ENCODE measurements around the gene RESF1.
"Not testable (repeated sequence)": the region's sequence is repeated elsewhere in the genome, so short reads cannot be mapped to it uniquely, and the experiment has no call there.

Gene RESF1, protein sequence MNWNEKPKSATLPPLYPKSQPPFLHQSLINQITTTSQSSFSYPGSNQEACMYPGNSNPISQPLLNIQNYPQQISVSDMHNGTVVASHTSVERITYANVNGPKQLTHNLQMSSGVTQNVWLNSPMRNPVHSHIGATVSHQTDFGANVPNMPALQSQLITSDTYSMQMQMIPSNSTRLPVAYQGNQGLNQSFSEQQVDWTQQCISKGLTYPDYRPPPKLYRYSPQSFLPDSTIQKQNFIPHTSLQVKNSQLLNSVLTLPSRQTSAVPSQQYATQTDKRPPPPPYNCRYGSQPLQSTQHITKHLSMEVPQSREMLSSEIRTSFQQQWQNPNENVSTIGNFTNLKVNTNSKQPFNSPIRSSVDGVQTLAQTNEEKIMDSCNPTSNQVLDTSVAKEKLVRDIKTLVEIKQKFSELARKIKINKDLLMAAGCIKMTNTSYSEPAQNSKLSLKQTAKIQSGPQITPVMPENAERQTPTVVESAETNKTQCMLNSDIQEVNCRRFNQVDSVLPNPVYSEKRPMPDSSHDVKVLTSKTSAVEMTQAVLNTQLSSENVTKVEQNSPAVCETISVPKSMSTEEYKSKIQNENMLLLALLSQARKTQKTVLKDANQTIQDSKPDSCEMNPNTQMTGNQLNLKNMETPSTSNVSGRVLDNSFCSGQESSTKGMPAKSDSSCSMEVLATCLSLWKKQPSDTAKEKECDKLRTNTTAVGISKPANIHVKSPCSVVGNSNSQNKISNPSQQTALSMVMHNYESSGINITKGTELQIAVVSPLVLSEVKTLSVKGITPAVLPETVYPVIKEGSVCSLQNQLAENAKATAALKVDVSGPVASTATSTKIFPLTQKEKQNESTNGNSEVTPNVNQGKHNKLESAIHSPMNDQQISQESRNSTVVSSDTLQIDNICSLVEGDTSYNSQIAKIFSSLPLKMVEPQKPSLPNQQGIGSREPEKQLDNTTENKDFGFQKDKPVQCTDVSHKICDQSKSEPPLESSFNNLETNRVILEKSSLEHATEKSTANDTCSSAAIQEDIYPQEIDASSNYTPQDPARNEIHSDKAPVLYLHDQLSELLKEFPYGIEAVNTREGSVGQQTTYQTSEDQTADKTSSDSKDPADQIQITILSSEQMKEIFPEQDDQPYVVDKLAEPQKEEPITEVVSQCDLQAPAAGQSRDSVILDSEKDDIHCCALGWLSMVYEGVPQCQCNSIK (N-terminal part only)
- total RNA-seq = 271 to 635 reads per million in 2 donors

DNA sequence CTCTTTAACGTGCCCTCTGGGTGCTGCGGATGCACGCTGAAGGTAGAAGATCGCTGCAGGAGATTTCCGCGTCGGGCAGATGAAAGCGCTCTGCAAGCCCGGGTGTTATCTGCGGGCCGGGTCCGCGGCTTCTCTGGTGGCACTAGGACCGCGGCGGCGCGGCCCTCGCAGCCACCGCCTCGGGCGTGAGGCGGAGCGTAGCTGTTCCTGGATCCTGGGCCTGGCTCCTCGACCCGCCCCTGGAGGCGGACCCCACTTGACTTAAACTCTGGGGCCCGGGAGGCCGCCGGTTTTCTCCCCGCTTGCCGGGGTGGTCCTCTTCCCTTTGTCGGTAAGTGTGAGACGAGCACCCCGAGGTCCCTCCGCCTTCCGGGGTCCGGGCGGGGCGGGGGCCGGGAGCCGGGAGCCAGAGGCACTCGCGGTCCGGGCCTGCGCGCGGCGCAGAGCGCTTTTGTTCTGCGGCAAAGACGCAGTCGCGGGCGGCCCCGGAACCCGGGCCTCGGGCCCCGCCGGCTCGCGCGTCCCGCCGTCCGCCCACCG lies at the start of gene RESF1:
Gene RESF1, plus strand, starts transcription at position 255 of the 540 bp plus-strand sequence. CDS start 21,541 bp downstream, outside the sequence.
- DNase-seq = peak; percentile 57 to 98 (median 76)

DNA sequence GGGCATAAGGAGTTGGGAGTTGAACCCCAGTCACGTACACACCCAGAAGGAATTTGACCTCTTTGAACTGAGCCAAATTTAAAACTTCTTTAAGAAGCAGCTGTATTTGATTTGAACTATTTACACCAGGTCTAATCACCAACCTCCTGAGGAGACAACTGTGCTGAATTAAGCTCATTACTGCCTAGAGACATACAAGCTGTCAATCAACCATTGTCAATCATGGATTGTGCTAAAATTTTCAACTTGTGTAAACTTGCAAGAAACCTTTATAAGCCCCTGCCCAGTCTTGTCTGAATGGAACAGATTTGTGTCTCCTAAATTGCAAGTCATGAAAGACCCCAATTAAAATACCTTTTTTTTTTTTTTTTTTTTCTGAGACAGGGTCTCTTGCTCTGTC lies 44.3 kb upstream of the RESF1 start:
- no peak for DNase-seq

DNA sequence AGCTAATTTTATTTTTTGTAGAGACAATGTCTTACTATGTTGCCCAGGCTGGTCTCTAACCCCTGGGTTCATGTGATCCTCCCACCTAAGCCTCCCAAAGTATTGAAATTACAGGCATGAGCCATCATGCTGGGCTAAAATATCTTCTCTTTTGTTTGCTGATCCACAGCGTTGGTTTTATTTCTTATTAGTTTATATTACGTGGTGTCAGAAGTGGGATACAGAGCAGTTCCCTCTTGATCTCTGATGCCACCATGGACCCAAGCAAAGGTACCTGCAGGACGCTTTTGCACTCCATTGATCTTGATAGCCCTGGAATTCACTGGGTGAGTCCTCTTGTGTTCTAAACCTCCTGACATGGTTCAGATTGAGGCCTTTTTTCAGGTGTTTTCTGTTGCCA lies 43.8 kb upstream of the RESF1 start:
- no peak for DNase-seq

DNA sequence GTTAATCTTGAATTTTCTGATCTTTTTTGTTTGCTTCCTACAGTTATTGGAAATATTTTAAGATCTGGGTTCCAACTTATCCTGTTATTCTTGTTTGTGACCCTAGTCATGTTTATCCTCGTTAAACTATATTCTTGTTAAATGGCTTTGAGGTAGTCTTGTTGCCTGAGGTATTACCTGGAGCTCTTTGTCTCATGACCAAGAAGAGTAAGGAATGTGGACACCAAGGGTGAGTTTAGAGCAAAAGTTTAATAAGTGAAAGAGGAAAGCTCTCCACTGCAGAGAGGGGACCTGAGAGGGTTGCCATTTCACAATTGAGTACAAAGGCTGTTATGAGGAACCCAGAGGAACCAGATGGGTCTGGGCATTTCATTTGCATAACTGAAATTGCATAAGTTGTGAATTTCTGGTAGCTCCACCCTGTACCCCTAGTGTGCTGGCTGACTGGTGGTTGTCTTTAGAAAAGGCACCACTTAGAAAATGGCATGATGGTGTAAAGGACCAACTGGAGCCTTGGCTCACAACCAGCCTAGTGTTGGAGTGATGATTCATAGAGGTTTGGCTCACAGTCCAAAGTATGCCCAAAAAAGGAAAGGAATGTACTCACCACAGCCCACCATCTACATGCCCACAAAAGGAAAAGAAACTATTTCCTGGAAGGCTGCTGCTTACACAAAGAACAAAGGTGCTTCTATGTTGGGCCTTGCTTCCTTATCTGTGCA lies 36.7 kb upstream of the RESF1 start:
- no peak for DNase-seq

DNA sequence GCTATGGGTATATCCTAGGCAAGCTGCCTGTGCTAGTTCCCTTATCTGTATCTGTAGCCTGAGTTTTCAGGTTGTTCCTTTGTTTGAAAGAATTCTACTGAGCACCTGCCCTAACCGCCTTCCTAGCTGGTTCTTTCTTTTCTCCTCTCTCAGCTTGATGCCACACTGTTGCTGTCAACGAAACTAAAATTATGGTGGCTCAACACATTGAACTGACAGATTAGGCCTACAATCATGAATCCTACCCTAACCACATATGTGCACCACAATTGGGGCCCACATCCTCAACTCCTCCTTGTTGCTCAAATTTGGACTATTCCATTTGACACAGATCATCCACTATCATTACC lies 36.2 kb upstream of the RESF1 start:
- DNase-seq = peak in 1 of 5 experiments; percentile 46

DNA sequence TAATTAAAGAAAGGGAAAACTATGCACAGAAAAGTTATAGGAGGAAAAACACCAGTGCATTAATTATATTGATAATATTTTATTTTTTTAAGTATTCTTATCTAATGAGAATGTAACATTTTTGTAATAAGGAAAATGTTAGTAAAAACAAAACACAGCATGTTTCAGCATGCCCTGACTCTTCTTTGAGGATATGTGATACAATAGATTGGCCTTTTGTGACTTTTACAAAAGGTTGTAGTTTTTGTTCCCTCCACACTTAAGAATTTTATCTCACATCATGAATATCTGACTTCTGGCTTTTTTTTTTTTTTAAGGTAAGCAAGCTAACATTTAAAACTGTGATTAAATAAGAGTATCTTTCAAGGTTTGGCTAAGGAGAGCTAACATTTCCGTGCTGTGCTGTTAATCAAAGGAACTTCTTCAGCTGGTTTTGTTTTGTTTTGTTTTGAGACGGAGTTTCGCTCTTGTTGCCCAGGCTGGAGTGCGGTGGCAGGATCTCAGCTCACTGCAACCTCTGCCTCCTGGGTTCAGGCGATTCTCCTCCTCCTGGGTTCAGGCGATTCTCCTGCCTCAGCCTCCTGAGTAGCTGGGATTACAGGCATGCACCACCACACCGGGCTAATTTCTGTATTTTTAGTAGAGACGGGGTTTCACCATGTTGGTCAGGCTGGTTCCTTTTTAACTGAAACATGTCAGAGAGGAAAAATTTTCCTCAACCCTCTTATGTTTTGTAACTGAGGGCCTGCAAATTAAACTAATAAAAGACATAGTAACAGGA lies 30.8 kb upstream of the RESF1 start:
- DNase-seq = peak in 1 of 5 experiments; percentile 80

DNA sequence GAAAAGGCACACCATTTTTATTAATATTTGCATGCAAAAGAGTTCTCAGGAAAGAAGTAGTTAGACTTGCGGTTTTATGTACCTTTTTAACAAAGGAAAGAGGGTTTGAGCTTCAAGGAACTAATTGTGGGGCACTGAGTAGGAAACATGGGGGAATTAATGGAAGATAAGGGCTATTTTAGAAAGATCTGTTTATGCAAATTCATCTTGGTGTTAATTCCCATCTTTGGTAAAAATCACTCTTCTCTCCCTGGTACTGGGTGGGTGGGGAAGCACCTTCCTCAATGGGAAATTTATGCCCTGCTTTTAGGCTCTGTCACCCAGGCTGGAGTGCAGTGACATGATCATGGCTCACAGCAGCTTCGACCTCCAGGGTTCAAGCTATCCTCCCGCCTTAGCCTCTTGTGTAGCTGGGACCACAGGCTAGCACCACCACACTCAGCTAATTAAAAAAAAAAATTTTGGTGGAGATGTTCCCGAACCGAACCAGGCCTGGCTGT lies 30.1 kb upstream of the RESF1 start:
- DNase-seq = peak in 1 of 5 experiments; percentile 30

DNA sequence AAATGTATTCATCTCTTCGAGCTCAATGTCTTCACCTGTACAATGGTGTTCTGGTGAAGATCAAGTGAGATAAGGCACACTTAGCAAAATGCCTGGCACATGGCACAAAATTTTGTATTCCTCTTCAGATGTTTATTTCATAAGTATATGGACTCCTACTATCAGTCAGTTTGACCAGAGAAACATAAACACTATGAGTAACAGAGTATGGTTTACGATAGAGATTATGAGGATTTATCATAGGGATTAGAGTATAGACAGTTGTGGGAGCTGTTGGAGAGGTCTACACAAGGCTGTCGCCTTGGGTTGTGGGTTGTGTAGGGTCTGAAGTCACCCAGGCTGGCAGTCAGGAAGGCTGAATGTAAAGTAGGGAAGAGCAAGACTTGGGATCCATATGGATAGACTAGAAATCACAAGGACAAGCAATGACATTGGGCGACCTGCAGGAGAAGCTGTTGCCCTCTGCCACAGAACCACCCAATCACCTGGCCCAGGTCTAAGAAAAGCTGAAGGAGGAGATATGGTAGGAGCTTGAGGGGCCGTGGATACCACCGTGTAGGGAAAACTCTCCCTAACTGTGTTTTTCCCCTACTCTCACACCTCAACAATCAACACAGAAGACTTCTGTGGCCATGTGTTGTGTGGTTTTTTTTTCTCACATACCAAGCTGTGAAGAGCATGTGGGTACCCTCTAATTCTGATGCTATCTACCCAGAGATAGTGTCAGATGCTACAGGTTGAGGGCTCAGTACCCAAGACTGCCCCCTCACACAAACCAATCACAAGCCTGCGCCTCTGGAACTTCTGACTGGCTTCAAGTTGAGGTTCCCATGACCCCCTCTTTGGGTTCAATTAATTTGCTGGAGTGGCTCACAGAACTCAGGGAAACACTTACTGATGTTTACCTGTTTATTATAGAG lies 27.2 kb upstream of the RESF1 start:
- peak in 2 of 5 experiments; percentile 58 to 92 for DNase-seq

DNA sequence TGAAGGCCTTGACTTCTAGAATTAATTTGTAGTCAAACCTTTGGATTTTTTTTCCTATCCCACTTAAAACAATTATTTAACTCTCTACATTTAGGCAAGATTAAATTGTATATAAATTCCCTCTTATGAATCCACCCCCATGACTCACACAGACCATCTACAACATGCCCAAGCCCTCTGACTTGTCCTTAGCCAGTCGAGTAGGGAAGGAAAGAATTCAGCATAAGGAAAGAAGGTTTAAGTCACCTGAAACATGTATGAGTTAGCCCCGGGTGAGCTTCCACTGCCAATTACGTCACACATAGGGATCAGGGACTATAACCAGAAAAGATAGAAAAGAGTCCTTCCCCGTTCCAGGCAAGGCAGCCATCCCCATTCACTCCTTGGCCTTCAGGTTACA lies 14.9 kb upstream of the RESF1 start:
- DNase-seq = no peak

DNA sequence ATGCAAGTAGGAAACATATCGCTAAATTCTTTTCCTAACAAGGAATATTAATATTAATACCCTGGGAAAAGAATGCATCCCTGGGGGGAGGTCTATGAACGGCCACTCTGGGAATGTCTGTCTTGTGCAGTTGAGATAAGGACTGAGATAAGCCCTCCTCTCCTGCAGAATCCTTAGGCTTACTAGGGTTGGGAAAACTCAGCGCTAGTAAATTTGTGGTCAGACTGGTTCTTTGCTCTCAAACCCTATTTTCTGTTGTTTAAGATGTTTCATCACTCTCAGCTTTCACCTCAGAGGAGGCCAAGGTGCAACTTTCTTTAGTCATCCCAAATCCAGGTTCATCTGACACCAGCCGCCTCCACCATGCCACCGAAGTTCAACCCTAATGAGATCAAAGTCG lies 11.2 kb upstream of the RESF1 start:
- no peak for DNase-seq

DNA sequence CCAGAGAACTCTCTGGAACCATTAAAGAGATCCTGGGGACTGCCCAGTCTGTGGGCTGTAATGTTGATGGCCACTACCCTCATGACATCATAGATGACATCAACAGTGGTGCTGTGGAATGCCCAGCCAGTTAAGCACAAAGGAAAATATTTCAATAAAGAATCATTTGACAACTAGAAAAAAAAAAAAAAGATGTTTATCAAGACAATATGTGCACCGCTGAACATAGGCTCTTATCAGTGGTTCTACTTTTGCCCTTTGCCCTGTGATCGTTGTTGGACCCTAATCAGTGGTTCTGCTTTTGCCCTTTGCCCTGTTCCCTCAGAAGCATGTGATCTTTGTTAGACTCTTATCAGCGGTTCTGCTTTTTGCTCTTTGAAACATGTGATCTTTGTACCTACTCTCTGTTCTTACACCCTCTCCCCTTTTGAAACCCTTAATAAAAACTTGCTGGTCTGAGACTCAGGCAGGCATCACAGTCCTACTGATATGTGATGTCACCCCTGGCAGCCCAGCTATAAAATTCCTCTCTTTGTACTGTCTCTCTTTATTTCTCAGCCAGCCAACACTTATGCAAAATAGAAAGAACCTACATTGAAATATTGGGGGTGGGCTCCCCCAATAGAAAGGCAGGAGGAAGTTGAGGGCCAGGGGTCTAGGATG lies 10.4 kb upstream of the RESF1 start:
- not testable (repeated sequence) for DNase-seq

DNA sequence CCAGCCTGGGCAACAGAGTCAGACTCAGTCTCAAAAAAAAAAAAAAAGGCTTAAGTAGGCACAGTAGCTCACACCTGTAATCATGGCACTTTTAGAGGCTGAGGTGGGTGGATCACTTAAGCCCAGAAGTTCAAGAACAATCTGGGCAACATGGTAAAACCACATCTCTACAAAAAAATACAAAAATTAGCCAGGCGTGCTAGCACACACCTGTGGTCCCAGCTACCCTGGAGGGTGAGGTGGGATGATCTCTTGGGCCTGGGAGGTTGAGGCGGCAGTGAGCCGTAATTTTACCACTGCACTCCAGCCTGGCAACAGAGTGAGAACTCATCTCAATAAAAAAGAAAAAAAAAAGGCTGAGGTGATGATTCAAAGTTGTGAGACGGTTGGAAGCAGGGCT lies 9.1 kb upstream of the RESF1 start:
- DNase-seq = no peak

DNA sequence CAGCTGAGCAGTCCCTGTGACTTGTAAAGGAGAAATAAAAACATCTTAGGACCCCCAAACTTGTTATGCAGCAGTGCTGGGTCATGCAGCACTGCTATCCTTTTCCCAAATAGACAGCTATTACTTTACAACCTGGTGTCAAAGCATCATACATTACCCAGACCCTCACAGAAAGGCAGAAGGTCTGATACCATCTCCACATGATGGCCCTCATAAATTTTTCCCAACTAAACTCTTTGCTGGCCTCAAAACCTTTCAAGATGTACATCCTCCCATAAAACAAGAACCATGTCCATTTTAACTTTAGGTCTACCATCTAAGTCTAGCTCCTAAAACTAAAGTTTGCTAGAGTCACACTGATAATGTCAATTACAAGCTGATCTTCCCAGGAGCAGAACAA lies 8.7 kb upstream of the RESF1 start:
- DNase-seq = no peak

DNA sequence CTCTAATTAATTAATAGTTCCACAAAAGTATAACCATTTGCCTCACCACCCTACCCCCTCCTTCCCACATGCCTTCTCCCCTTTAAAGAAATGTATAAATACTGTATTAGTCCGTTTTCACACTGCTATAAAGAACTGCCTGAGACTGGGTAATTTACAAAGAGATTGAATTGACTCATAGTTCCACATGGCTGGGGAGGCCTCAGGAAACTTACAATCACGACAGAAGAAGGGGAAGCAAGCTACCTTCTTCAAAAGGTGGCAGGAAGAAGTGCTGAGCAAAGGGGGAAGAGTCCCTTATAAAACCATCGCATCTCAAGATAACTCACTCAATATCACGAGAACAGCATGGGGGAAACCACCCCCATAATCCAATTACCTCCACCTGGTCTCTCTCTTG lies 8.2 kb upstream of the RESF1 start:
- DNase-seq = no peak

DNA sequence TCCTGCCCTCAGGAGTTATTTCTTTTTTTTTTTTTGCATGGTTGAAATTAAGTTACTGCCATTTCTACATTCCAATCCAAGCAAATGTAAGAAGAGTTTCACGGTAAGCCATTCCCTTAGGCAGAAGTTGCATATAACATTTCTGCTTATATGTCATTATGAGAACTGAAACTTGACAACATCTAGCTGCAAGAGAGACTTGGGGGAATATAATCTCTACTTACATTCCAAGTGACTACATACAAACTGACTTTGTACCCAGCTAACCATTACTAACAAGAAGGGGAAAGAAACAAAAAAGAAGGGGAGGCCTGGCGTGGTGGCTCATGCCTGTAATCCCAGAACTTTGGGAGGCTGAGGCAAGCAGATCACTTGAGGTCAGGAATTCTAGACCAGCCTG lies 7.3 kb upstream of the RESF1 start:
- DNase-seq = no peak

DNA sequence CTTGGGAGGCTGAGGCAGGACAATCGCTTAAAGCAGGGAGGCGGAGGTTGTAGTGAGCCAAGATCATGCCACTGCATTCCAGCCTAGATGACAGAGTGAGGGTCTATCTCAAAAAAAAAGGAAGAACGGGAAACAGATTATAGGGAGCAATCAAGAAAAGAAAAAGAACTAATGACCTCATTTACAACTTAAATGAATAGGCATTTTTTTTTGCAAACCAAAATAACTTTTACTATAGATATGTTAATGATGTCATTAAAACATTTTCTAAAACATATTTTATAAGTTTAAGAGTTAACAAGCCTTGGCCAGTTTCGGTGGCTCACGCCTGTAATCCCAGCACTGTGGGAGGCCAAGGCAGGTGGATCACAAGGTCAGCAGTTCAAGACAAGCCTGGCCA lies 6.8 kb upstream of the RESF1 start:
- DNase-seq = no peak

DNA sequence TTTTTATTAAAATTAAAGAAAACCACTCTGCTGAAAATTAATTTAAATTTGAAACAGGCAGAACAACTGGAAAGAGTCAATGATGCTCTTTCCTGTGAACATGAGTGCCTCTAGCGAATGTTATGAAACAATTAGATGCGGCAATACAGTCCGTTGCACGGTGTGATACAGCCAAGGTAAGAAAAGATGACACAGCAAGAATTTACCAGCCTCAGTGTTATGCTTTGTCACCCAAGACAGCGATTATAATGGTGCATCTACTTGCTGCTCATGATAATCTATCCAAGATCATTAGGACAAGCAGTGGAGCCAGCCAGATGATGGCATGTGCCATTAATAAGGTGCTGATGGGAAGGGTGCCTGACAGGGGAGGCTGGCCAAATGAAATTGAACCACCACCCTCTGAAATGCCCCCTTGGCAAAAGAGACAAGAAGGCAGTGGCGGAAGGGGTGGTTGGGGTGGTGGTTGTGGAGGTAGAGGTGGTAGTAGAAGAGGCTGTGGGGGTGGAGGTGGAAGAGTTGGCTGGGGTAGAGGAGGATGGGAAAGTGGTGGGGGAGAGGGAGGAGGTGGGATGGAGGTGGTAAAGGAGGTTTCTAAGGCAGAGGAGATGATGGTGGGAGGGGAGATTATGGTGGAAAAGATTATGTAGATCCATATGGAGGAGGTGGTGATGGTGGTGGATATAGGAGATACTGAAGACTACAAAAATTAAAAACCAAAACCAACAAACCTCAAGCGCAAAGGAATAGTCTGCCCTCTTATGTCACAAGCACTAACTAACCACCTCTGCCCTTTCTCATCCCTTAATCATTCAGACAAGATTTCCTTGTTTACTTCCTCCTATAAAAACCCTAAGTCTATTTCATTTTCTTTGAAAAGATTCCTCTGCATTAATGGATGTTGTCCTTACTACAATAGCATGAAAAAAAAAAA lies 4.0 kb upstream of the RESF1 start:
- no peak for DNase-seq

DNA sequence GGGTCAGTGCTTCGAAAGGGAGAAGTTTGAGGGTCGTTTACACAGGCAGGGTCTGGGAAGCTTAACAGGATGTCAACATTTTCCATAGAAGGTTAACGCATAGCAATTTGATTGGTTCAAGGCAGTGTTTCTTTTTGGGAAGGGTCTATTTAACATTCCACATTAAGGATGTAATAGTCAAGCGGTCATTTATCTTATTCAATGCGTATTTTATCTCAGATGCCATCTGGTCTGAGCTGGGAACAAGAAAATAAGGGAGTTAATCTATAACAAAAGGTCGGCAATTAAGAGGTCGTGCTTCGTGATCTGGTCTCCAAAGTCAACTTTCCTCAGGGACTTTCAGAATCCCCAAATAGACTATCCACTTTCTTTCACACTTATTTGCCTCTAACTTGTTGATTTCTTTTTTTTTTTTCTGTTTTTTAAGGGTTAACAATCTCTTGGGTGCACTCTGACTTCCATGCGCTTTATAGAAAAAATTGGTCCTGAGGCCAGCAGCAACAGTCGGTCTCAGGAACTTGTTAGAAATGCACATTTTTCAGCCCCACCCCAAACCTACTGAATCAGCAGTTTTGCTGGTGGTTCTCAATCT lies 550 bp upstream of the RESF1 start:
- DNase-seq = no peak
